Measurements from ENCODE around the gene FAIM2. TPM values are rescaled to one million over a fixed set of nuclear protein-coding genes. Genes with fewer than 3 reads are reported as not detected.

The FAIM2 gene
- total and polyA plus RNA-seq, 3 experiments from 2014 or later: 0.39 to 0.72 (median 0.44) TPM

GRCh38 chr12:49827401-49828099 lies 76.2 kb downstream of the FAIM2 start:
- no peaks in the 10 kb centered on the region for H3K9me3 ChIP-seq (ENCODE audit: low read length)
- peaks cover 16% of the 10 kb centered on the region for H3K4me1 ChIP-seq (ENCODE audit: insufficient read depth, low read length)
- POLR2A ChIA-PET: interaction anchor here (1.1 to 1.4 kb wide), 3 partner anchors 15 to 86 kb away, joined by 5 to 11 read pairs (median 10); partner anchors contain the start of genes BCDIN3D and TMBIM6
- Mint-ChIP-seq H3K4me1 (peaks cover 32 to 39% (median 35%) of the 10 kb centered on the region in 3 donors), H3K27me3 (peaks cover 0 to 3% of the 10 kb centered on the region in 2 donors), H3K27ac (peak overlapping the region in 7 of 8 donors; percentile 29 to 95 (median 78)), H3K4me3 (peak overlapping the region; percentile 92 to 99 (median 97)), H3K36me3 (peaks cover 0 to 6% (median 0%) of the 10 kb centered on the region in 3 donors), H3K9me3 (no peaks in the 10 kb centered on the region)
- DNase-seq: peak; percentile 17 to 75 (median 40)
- H3K27me3 ChIP-seq (ENCODE audit: insufficient read depth, low read length, poor library complexity, severe bottlenecking): no peaks in the 10 kb centered on the region
- H3K27ac ChIP-seq (ENCODE audit: low read depth, low read length): peak overlapping the region; percentile 12
- peak overlapping the region; percentile 51 for H3K4me3 ChIP-seq (ENCODE audit: low read length)
- CTCF ChIA-PET: interaction anchor here (1.1 to 4.4 kb wide), 4 partner anchors 9 to 86 kb away, joined by 4 to 44 read pairs (median 8); partner anchors contain the start of genes BCDIN3D and TMBIM6
- H3K36me3 ChIP-seq (ENCODE audit: insufficient read depth, low read length): no peaks in the 10 kb centered on the region

GRCh38 chr12:49827051-49827400 lies 76.7 kb downstream of the FAIM2 start:
- Mint-ChIP-seq H3K36me3 (peaks cover 0 to 8% (median 0%) of the 10 kb centered on the region in 3 donors), H3K4me1 (peaks cover 32 to 43% (median 39%) of the 10 kb centered on the region in 3 donors), H3K27ac (peak overlapping the region; percentile 67 to 95 (median 80)), H3K27me3 (peaks cover 0 to under 1% of the 10 kb centered on the region in 2 donors), H3K4me3 (peak overlapping the region; percentile 75 to 97 (median 92)), H3K9me3 (no peaks in the 10 kb centered on the region)
- Histone ChIP-seq H3K4me1 (ENCODE audit: insufficient read depth, low read length) (peaks cover 16% of the 10 kb centered on the region), H3K9me3 (ENCODE audit: low read length) (no peaks in the 10 kb centered on the region), H3K27ac (ENCODE audit: low read depth, low read length) (no peak overlapping the region), H3K4me3 (ENCODE audit: low read length) (peak overlapping the region; percentile 51), H3K27me3 (ENCODE audit: insufficient read depth, low read length, poor library complexity, severe bottlenecking) (no peaks in the 10 kb centered on the region), H3K36me3 (ENCODE audit: insufficient read depth, low read length) (no peaks in the 10 kb centered on the region)
- CTCF ChIA-PET: interaction anchor here (1.1 to 4.4 kb wide), 4 partner anchors 9 to 86 kb away, joined by 4 to 44 read pairs (median 8); partner anchors contain the start of genes BCDIN3D and TMBIM6
- DNase-seq: no peak
- POLR2A ChIA-PET: no interaction called here

GRCh38 chr12:49825971-49826421 lies 77.7 kb downstream of the FAIM2 start:
- H3K36me3 Mint-ChIP-seq: peaks cover 0 to 8% (median 0%) of the 10 kb centered on the region in 3 donors
- Histone ChIP-seq H3K9me3 (ENCODE audit: low read length) (no peaks in the 10 kb centered on the region), H3K27ac (ENCODE audit: low read depth, low read length) (no peak overlapping the region), H3K4me3 (ENCODE audit: low read length) (no peak overlapping the region), H3K36me3 (ENCODE audit: insufficient read depth, low read length) (no peaks in the 10 kb centered on the region), H3K4me1 (ENCODE audit: insufficient read depth, low read length) (peaks cover 26% of the 10 kb centered on the region), H3K27me3 (ENCODE audit: insufficient read depth, low read length, poor library complexity, severe bottlenecking) (no peaks in the 10 kb centered on the region)
- H3K4me3 Mint-ChIP-seq: peak overlapping the region in 4 of 7 donors; percentile 75 to 97 (median 84)
- ChIA-PET POLR2A (no interaction called here), CTCF (interaction anchor here (2.2 kb wide), 1 partner anchor 48 kb away, joined by 8 read pairs; no protein-coding TSS in a partner anchor)
- peaks cover 38 to 53% (median 49%) of the 10 kb centered on the region in 3 donors for H3K4me1 Mint-ChIP-seq
- H3K9me3 Mint-ChIP-seq: no peaks in the 10 kb centered on the region
- peak overlapping the region in 2 of 8 donors; percentile 56 to 72 for H3K27ac Mint-ChIP-seq
- no peak for DNase-seq
- no peaks in the 10 kb centered on the region for H3K27me3 Mint-ChIP-seq

- H3K4me1 Mint-ChIP-seq: peaks cover 41 to 58% (median 53%) of the 10 kb centered on the region in 3 donors
- no peaks in the 10 kb centered on the region for H3K27me3 Mint-ChIP-seq
- H3K4me3 ChIP-seq (ENCODE audit: low read length): no peak overlapping the region
- CTCF ChIA-PET: interaction anchor here (1.0 kb wide), 1 partner anchor 14 kb away, joined by 3 read pairs; no protein-coding TSS in a partner anchor
- no peak for DNase-seq
- no peaks in the 10 kb centered on the region for H3K9me3 ChIP-seq (ENCODE audit: low read length)
- H3K4me3 Mint-ChIP-seq: peak overlapping the region in 1 of 7 donors; percentile 14
- no peaks in the 10 kb centered on the region for H3K36me3 ChIP-seq (ENCODE audit: insufficient read depth, low read length)
- H3K9me3 Mint-ChIP-seq: no peaks in the 10 kb centered on the region
- peaks cover 0 to 8% (median 0%) of the 10 kb centered on the region in 3 donors for H3K36me3 Mint-ChIP-seq
- no peaks in the 10 kb centered on the region for H3K27me3 ChIP-seq (ENCODE audit: insufficient read depth, low read length, poor library complexity, severe bottlenecking)
- H3K27ac Mint-ChIP-seq: peak overlapping the region in 3 of 8 donors; percentile 0 to 71 (median 41)
- POLR2A ChIA-PET: no interaction called here
- no peak overlapping the region for H3K27ac ChIP-seq (ENCODE audit: low read depth, low read length)
- peaks cover 31% of the 10 kb centered on the region for H3K4me1 ChIP-seq (ENCODE audit: insufficient read depth, low read length)
Measured at GRCh38 chr12:49825360-49825970, 78.2 kb downstream of the FAIM2 start.

GRCh38 chr12:49824895-49825294 lies 78.8 kb downstream of the FAIM2 start:
- Histone ChIP-seq H3K4me1 (ENCODE audit: insufficient read depth, low read length) (peaks cover 31% of the 10 kb centered on the region), H3K9me3 (ENCODE audit: low read length) (no peaks in the 10 kb centered on the region), H3K27me3 (ENCODE audit: insufficient read depth, low read length, poor library complexity, severe bottlenecking) (no peaks in the 10 kb centered on the region), H3K36me3 (ENCODE audit: insufficient read depth, low read length) (no peaks in the 10 kb centered on the region), H3K4me3 (ENCODE audit: low read length) (no peak overlapping the region), H3K27ac (ENCODE audit: low read depth, low read length) (no peak overlapping the region)
- CTCF ChIA-PET: interaction anchor here (0.8 to 1.0 kb wide), 2 partner anchors 14 to 84 kb away, joined by 3 read pairs; partner anchors contain the start of gene TMBIM6
- H3K9me3 Mint-ChIP-seq: no peaks in the 10 kb centered on the region
- H3K36me3 Mint-ChIP-seq: peaks cover 0 to 8% (median 0%) of the 10 kb centered on the region in 3 donors
- H3K4me3 Mint-ChIP-seq: peak overlapping the region in 1 of 7 donors; percentile 14
- peaks cover 42 to 56% (median 53%) of the 10 kb centered on the region in 3 donors for H3K4me1 Mint-ChIP-seq
- POLR2A ChIA-PET: interaction anchor here (0.6 kb wide), 1 partner anchor 151 kb away, joined by 4 read pairs; no protein-coding TSS in a partner anchor
- no peaks in the 10 kb centered on the region for H3K27me3 Mint-ChIP-seq
- H3K27ac Mint-ChIP-seq: peak overlapping the region in 5 of 8 donors; percentile 0 to 71 (median 49)
- no peak for DNase-seq

- H3K4me3 ChIP-seq (ENCODE audit: low read length): no peak overlapping the region
- Mint-ChIP-seq H3K9me3 (no peaks in the 10 kb centered on the region), H3K27me3 (no peaks in the 10 kb centered on the region), H3K36me3 (peaks cover 0 to 8% (median 0%) of the 10 kb centered on the region in 3 donors), H3K4me3 (peak overlapping the region in 2 of 7 donors; percentile 13 to 46), H3K27ac (peak overlapping the region in 2 of 8 donors; percentile 36 to 64), H3K4me1 (peaks cover 46 to 60% (median 57%) of the 10 kb centered on the region in 3 donors)
- peaks cover 30% of the 10 kb centered on the region for H3K4me1 ChIP-seq (ENCODE audit: insufficient read depth, low read length)
- H3K27ac ChIP-seq (ENCODE audit: low read depth, low read length): no peak overlapping the region
- H3K27me3 ChIP-seq (ENCODE audit: insufficient read depth, low read length, poor library complexity, severe bottlenecking): no peaks in the 10 kb centered on the region
- DNase-seq: no peak
- H3K36me3 ChIP-seq (ENCODE audit: insufficient read depth, low read length): no peaks in the 10 kb centered on the region
- H3K9me3 ChIP-seq (ENCODE audit: low read length): no peaks in the 10 kb centered on the region
- CTCF ChIA-PET: interaction anchor here (0.8 to 1.0 kb wide), 2 partner anchors 15 to 83 kb away, joined by 3 read pairs; partner anchors contain the start of gene TMBIM6
- POLR2A ChIA-PET: interaction anchor here (0.6 kb wide), 1 partner anchor 152 kb away, joined by 4 read pairs; no protein-coding TSS in a partner anchor
Measured at GRCh38 chr12:49824416-49824815, 79.3 kb downstream of the FAIM2 start.

GRCh38 chr12:49823951-49824350 lies 79.7 kb downstream of the FAIM2 start:
- no peak overlapping the region for H3K4me3 ChIP-seq (ENCODE audit: low read length)
- no peaks in the 10 kb centered on the region for H3K9me3 ChIP-seq (ENCODE audit: low read length)
- H3K36me3 Mint-ChIP-seq: peaks cover 0 to 8% (median 0%) of the 10 kb centered on the region in 3 donors
- no peak for DNase-seq
- peaks cover 43 to 57% (median 55%) of the 10 kb centered on the region in 3 donors for H3K4me1 Mint-ChIP-seq
- H3K27me3 ChIP-seq (ENCODE audit: insufficient read depth, low read length, poor library complexity, severe bottlenecking): no peaks in the 10 kb centered on the region
- POLR2A ChIA-PET: no interaction called here
- no peaks in the 10 kb centered on the region for H3K9me3 Mint-ChIP-seq
- no peak overlapping the region for H3K27ac ChIP-seq (ENCODE audit: low read depth, low read length)
- no peaks in the 10 kb centered on the region for H3K27me3 Mint-ChIP-seq
- CTCF ChIA-PET: interaction anchor here (1.4 kb wide), 1 partner anchor 15 kb away, joined by 4 read pairs; no protein-coding TSS in a partner anchor
- no peaks in the 10 kb centered on the region for H3K36me3 ChIP-seq (ENCODE audit: insufficient read depth, low read length)
- H3K4me1 ChIP-seq (ENCODE audit: insufficient read depth, low read length): peaks cover 25% of the 10 kb centered on the region
- peak overlapping the region in 1 of 7 donors; percentile 46 for H3K4me3 Mint-ChIP-seq
- peak overlapping the region in 1 of 8 donors; percentile 15 for H3K27ac Mint-ChIP-seq
